Vagina (tissue), 2 donors: ENCODE results near the gene ANAPC15.

Source experiments
- CTCF ChIP-seq, 3 experiments: fragments of 450-650 bp in 2 of 3; fragments of 200-600 bp in 1 of 3; sonication (generic) in 1 of 3; IDR thresholded peaks; one replicate each; pipeline ENCODE4 v1.5.1; 2017 to 2019; ENCODE audit warnings: antibody characterized with exemption in 3 of 3, mild to moderate bottlenecking in 2 of 3, moderate library complexity in 2 of 3
- POLR2A ChIP-seq, 2 donors: fragments of 450-650 bp; IDR thresholded peaks; one replicate each; pipeline ENCODE4 v1.6.1; 2017; ENCODE audit warnings: antibody characterized with exemption in 2 of 2, mild to moderate bottlenecking in 2 of 2, moderate library complexity in 2 of 2
- POLR2AphosphoS5 ChIP-seq, 2 donors: sonication (generic); formaldehyde crosslinking; IDR thresholded peaks; one replicate each; pipeline ENCODE4 v1.9.0; 2017; ENCODE audit warnings: antibody characterized with exemption in 2 of 2, mild to moderate bottlenecking in 2 of 2, low read depth in 1 of 2; ENCODE audit not compliant: insufficient read depth in 1 of 2

DNA sequence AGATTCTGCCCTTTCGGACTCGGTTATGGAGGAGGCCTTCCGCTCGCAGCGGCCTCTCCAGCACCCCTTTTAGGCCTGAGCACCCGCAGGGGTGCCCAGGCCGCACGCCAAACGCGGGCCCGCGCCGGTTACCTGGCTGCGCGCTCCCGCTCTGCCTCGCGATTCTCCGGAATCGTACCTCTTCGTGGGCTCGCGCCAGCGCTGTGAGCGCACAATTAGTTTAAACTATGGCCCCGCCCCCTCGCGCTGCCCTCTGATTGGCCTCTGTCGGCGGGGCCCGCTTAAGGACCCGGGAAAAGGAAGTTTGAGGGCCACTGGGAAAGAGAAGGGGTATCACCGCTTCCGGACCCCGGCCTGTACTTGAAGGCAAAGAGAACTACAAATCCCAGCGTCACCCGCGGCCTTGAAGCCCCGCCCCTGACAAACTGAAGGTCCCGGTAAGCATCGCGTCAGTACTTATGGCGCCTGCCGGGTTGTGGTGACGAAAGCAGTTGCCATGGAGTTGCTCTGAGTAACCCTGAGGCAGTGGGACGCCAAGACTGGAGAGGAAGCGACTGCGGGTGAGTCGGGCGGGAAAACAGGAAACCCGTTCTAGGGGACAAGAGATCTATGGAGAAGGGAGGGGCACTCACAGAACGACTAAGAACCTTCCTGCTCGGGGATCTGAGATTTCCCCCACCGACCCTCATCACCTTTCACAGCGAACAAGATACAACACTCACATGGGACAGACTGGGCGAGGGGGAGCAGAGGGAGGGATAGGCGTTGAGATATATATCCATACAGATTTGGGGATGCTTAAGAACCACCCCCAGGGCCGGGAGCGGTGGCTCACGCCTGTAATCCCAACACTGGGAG, 31.9 kb downstream of the ANAPC15 start, which contains the start of the genes LRRC51 and NUMA1:
- TF ChIP-seq POLR2A (IDR thresholded peaks at IDR 0.05): peak in 1 of 2 donors; percentile 61
- TF ChIP-seq CTCF (IDR thresholded peaks at IDR 0.05): no peak
- peak; percentile 96 to 98 for TF ChIP-seq POLR2AphosphoS5 (IDR thresholded peaks at IDR 0.05; ENCODE audit: insufficient read depth in 1 of 2, low read depth in 1 of 2)
